Activated CD4-positive, CD25-positive, alpha-beta regulatory T cell treated with anti-CD3 and anti-CD28 coated beads, Interleukin-2, amount 50 U/mL, for 72 hours (primary cell): ENCODE results near the gene AKAP1.

Source experiments
- DNase-seq: peaks from one replicate; pipeline ENCODE4 v3.0.0; 2021

Gene AKAP1

GRCh38 chr17:57084802-57085447 is at the start of gene AKAP1:
TSS of gene AKAP1 (plus strand) at chr17:57085246. CDS start at chr17:57105465, 20,219 bp downstream.
- peak; percentile 96 for DNase-seq

- DNase-seq = no peak
Measured at GRCh38 chr17:57035971-57036481, 49.0 kb upstream of the AKAP1 start.

- no peak for DNase-seq
Measured at GRCh38 chr17:57037411-57037810, 47.6 kb upstream of the AKAP1 start.

- DNase-seq = no peak
Measured at GRCh38 chr17:57038486-57038885, 46.6 kb upstream of the AKAP1 start.

- no peak for DNase-seq
Measured at GRCh38 chr17:57040571-57040970, 44.5 kb upstream of the AKAP1 start.

- DNase-seq = no peak
Measured at GRCh38 chr17:57043276-57043675, 41.8 kb upstream of the AKAP1 start.

- peak; percentile 31 for DNase-seq
Measured at GRCh38 chr17:57044976-57045867, 39.8 kb upstream of the AKAP1 start.

GRCh38 chr17:57045868-57046704 is 39.0 kb upstream of the AKAP1 start:
- DNase-seq = peak; percentile 45

GRCh38 chr17:57046749-57047148 is 38.3 kb upstream of the AKAP1 start:
- DNase-seq = no peak

- DNase-seq = no peak
Measured at GRCh38 chr17:57048096-57048495, 37.0 kb upstream of the AKAP1 start.

- no peak for DNase-seq
Measured at GRCh38 chr17:57050306-57050705, 34.7 kb upstream of the AKAP1 start.

GRCh38 chr17:57051886-57052361 is 33.1 kb upstream of the AKAP1 start:
- DNase-seq = no peak

GRCh38 chr17:57062865-57063264 is 22.2 kb upstream of the AKAP1 start:
- no peak for DNase-seq

- no peak for DNase-seq
Measured at GRCh38 chr17:57067162-57067561, 17.9 kb upstream of the AKAP1 start.

GRCh38 chr17:57067781-57068180 is 17.3 kb upstream of the AKAP1 start:
- no peak for DNase-seq

GRCh38 chr17:57068222-57068658 is 16.8 kb upstream of the AKAP1 start:
- DNase-seq = no peak

GRCh38 chr17:57068707-57069106 is 16.3 kb upstream of the AKAP1 start:
- no peak for DNase-seq

GRCh38 chr17:57071991-57072944 is 12.8 kb upstream of the AKAP1 start:
- no peak for DNase-seq

GRCh38 chr17:57073626-57074025 is 11.4 kb upstream of the AKAP1 start:
- DNase-seq = no peak

GRCh38 chr17:57075193-57075592 is 9.9 kb upstream of the AKAP1 start:
- no peak for DNase-seq

- DNase-seq = no peak
Measured at GRCh38 chr17:57075785-57076184, 9.3 kb upstream of the AKAP1 start.

GRCh38 chr17:57077000-57077399 is 8.0 kb upstream of the AKAP1 start:
- no peak for DNase-seq
